HTR-8/SVneo (cell line): Measurements from ENCODE around the gene PGAM1.
A peak's percentile ranks its signal among the peaks of the same experiment; 100 is the strongest.
"Not testable (repeated sequence)": the region's sequence is repeated elsewhere in the genome, so short reads cannot be mapped to it uniquely, and the experiment has no call there.

Experiments used
- DNase-seq: peaks from one replicate; pipeline ENCODE4 v3.0.0; 2011; ENCODE audit warnings: low spot score, mixed read lengths; ENCODE audit not compliant: insufficient read length
- FAIRE-seq: peaks from 2 replicates; lab custom pipeline; 2011; peaks lifted over from hg19 to GRCh38; lab: Jason Lieb, UNC

The PGAM1 gene

DNA sequence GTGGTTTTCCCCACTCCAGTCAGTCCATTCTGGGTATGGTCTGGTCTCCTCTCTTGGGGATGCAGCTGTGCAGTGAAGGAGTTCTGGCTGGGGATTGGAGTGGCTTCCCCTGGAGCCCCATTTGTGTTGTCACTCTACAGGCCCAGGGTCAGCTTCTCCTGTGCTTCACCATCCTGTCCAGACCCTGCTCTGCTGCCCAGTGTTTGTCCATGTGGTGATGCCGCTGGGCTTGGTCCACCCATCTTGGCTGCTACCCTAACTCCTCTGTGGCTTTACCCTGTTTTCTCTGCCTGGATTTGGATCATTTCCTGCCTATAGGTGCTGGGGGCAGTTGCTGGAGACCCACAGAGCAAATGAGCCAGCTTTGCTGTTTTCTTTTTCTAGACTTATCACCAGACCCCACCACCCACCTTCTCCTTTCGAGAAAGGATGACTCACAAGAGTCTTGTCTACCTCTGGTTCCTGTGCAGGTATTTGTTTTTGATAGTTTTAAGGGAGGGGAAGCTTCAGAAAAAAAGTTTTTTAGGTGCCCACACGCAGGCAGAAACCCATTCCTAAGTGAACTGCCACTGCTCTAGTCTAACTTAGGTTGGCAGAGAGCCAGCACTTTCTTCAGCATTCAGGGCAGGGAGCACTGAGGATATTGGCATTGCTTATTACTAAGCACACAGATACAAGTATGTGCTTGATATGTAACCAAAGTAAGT is 28.5 kb downstream of the PGAM1 start:
- DNase-seq (no peak), FAIRE-seq (no peak)

DNA sequence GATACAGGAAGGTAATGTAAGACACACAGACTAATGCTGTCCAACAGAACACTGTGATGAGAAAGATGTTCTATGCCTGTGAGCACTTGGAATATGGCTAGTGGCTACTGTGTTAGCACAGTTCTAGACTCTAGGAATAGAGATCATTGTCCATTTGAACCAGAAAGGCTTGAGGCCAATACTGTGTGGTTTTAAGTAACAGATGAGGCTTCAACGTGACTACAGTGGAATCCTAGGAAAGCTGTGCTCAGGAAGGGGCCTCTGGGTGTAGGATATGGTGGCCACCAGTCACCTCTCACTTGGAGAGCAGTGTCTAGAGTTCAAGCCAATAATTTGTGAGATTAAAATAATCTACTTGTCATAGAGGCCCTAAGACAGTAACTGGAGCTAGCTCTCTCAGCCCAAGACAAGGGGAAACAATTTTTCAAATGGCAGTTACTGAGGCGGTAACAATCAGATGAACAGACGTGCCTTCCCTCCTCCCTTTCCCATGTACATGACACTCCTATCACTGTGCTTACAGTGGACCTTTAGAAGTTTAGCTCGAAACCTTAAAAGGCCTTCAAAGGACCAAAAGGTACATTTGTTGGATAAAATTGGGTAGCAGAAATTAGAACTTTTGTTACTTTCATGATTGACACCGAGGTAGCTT is 30.2 kb downstream of the PGAM1 start:
- FAIRE-seq: no peak
- no peak for DNase-seq

- FAIRE-seq: no peak
- no peak for DNase-seq
Observed at GRCh38 chr10:97456686-97457065, 30.7 kb downstream of the PGAM1 start.

DNA sequence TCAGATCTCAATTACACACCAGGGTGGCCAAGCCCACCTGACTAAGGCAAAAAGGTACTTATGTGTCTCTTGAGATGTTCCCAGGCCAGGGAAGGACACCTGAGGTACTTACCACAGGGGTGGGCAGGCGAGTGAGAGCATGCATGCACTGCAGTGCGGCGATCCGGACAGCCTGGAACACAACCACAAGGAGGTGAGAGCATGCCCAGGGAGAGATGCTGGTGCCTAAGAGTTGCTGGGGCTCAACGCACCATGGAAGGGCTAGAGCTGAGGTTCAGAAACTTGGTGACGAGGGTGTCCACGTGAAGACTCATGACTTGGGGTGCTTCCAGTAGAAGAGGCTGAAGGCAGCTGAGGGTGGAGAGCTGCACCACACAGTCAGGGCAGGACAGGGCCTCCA is 33.1 kb downstream of the PGAM1 start:
- FAIRE-seq: no peak

DNA sequence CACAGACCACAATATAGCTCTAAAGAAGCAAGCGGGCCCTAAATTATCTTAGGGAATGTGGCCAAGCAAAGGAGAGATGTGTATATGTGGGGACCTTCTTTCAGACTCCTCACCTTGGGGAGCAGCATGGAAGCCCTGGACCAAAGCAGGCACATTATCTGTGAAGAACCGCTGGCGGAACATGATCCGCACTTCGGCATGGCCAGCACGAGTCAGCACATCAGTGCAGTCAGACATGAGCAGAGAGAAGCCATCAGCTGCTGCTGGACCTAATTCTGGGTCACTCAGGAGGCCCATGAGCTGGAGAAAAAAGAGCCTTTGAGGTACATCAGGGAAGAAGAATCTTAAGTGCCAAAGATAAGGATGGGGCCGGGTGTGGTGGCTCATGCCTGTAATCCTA is 33.9 kb downstream of the PGAM1 start:
- FAIRE-seq (no peak), DNase-seq (no peak)

More for the DNA sequence above, 33.1 kb downstream of the PGAM1 start:
- DNase-seq: no peak

DNA sequence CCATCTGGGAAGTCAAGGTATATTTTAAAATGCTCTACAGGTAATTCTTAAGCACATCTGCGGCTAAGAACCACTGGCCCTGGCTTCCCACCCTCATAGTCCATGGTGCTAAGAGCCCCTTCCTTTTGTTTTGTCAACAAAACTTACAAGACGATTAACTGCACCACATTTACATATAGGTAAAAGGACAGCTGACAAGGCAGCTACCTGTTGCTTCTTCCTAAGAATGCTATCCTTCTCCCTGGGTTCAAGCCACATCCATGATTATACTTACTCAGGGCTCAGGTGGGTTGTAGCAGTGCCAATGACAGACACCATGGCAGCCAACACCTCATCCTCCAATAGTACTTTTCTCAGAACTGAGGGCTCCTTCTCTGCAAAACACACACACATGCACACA is 36.3 kb downstream of the PGAM1 start:
- FAIRE-seq: no peak
- DNase-seq: no peak

DNA sequence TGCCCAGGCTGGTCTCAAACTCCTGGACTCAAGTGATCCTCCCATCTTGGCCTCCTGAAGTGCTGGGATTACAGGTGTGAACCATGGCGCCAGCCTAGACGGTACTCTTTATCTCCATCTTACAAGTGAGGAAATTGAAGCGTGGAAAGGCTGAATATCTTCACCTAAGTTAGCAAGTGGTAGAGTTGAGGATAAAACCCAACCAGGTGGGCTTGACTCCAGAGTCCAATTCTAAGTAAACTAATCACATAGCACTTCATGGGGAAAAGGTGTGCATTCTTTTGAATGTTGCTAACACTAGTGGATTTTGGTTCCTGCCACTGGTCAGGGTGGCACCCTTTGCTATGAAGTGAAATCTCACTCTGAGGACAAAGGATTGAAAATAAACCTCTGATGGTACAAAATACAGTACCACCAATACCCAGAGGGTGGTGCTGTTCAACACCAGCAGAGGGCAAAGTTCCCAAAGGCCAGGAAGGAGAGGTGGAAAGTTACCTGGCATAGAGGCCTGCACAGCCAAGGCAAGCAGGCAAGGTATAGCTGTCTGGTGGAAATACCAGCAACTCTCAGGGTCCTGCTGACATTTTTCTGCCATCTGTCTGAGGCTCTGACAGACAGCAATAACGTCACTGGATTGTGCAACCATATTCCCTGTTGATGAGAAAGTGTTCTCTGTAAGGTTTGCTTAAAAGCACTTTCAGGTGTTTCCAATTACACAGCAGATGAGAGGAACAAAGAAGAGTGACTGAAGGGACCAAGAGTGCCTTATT is 37.6 kb downstream of the PGAM1 start:
- FAIRE-seq: peak; percentile 83
- DNase-seq: peak; percentile 54

DNA sequence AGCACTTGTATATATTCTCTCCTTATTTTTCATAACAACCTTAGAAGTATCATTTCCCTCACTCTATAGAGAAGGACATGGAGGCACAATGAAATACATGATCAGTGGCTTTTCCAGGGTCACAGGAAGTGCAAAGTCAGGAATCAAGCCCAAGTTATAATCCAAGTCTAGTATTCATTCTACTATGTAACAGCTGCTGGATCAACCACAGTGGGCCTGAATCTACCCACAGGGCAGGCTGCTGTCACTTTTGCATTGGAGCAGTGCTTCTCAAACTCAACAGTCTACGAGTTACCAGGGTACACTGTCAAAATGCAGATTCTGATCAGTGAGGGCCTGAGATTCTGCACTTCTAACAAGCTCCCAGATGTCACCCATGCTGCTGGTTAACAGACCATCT is 38.2 kb downstream of the PGAM1 start:
- FAIRE-seq (no peak), DNase-seq (no peak)

- DNase-seq: no peak
- no peak for FAIRE-seq
Observed at GRCh38 chr10:97465982-97466381, 40.0 kb downstream of the PGAM1 start.

- DNase-seq (no peak), FAIRE-seq (no peak)
Observed at GRCh38 chr10:97466755-97467154, 40.8 kb downstream of the PGAM1 start.

DNA sequence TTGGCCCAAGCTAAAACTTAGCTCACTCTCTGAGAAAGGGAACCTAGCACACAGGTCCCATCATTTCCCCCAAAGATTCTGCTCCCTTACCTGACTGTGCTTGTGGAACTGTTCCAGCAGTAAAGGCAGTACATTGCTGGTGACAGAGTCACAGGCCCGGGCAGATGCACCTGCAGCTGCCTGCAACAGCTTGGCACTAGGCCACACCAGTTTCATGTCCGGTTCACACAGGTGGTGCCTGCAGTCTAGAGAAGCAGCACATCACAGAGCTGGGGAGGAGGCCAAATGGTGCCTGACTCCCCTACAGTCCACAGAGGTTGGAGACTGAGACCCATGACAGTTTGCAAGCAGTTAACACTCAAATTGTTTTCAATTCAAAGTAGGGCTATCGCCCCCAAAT is 42.2 kb downstream of the PGAM1 start:
- FAIRE-seq (no peak), DNase-seq (no peak)

DNA sequence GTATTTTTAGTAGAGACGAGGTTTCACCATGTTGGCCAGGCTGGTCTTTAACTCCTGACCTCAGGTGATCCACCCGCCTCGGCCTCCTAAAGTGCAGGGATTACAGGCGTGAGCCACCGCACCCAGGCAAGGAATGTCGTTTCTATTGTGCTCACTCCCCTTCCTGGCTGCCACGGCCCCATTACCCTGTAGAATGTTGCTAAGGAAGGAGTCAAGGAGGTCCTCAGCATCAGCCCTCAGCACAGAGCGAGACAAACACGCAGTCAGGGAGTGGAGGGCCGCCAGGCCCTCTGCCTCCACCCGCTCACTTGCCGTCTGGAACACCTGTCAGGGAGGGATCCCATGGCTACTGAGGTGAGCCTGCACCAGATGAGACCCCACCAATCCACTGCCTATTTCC is 42.8 kb downstream of the PGAM1 start:
- not testable (repeated sequence) for DNase-seq, FAIRE-seq

- DNase-seq (no peak), FAIRE-seq (no peak)
Observed at GRCh38 chr10:97474918-97475317, 48.9 kb downstream of the PGAM1 start.

GRCh38 chr10:97475936-97476594 is 50.1 kb downstream of the PGAM1 start:
- no peak for DNase-seq
- no peak for FAIRE-seq

- peak; percentile 88 for FAIRE-seq
- not testable (repeated sequence) for DNase-seq
Observed at GRCh38 chr10:97479410-97479809, 53.4 kb downstream of the PGAM1 start.

DNA sequence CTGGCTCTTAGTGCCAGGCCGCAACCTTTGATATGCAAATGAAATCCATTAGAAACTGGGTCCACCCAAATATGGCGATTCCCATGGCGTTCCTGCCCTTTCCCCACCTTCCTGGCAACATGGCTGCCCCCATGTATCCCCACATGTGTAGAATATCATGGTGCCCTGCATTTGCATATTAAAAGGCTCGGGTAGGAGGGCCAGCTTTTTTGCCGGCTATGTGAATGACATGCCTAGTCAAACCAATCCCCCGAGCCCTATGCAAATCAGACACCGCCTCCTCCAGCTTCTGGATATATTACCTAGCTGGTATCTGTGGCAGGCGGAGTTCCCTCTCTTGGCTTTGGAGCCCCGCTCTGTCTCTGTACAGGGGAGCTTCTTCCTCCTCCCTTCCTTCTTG is 53.9 kb downstream of the PGAM1 start:
- FAIRE-seq: no peak
- DNase-seq: no peak

GRCh38 chr10:97481071-97481470 is 55.1 kb downstream of the PGAM1 start:
- no peak for FAIRE-seq
- no peak for DNase-seq

GRCh38 chr10:97482381-97482780 is 56.4 kb downstream of the PGAM1 start:
- FAIRE-seq (no peak), DNase-seq (no peak)
